ENCODE measurements around the gene RNGTT.

Gene RNGTT

GRCh38 chr6:88665131-88665530 is 298.3 kb downstream of the RNGTT start:
- no peak for DNase-seq

- no peak for DNase-seq
These were observed 299.6 kb downstream of the RNGTT start for GRCh38 chr6:88663801-88664200.

- DNase-seq = no peak
These were observed 300.7 kb downstream of the RNGTT start for GRCh38 chr6:88662653-88663174.

GRCh38 chr6:88662163-88662580 is 301.2 kb downstream of the RNGTT start:
- DNase-seq = no peak

GRCh38 chr6:88661136-88661535 is 302.3 kb downstream of the RNGTT start:
- no peak for DNase-seq

GRCh38 chr6:88655586-88655985 is 307.8 kb downstream of the RNGTT start:
- no peak for DNase-seq

- DNase-seq = no peak
These were observed 309.5 kb downstream of the RNGTT start for GRCh38 chr6:88653936-88654335.

GRCh38 chr6:88651400-88651799 is 312.0 kb downstream of the RNGTT start:
- no peak for DNase-seq

- DNase-seq = no peak
These were observed 312.4 kb downstream of the RNGTT start for GRCh38 chr6:88650979-88651378.

- no peak for DNase-seq
These were observed 313.3 kb downstream of the RNGTT start for GRCh38 chr6:88650029-88650619.

- no peak for DNase-seq
These were observed 322.1 kb downstream of the RNGTT start for GRCh38 chr6:88641178-88641903.

GRCh38 chr6:88637761-88638545 is 325.5 kb downstream of the RNGTT start:
- DNase-seq = no peak

GRCh38 chr6:88636871-88637270 is 326.5 kb downstream of the RNGTT start:
- DNase-seq = no peak

GRCh38 chr6:88633782-88634181 is 329.6 kb downstream of the RNGTT start:
- no peak for DNase-seq

GRCh38 chr6:88631830-88632229 is 331.6 kb downstream of the RNGTT start:
- DNase-seq = no peak

GRCh38 chr6:88629838-88630494 is 333.5 kb downstream of the RNGTT start:
- DNase-seq = no peak

- DNase-seq = no peak
These were observed 337.0 kb downstream of the RNGTT start for GRCh38 chr6:88626460-88626859.

GRCh38 chr6:88623531-88623930 is 339.9 kb downstream of the RNGTT start:
- DNase-seq = no peak

- DNase-seq = no peak
These were observed 343.5 kb downstream of the RNGTT start for GRCh38 chr6:88619951-88620350.

- no peak for DNase-seq
These were observed 347.0 kb downstream of the RNGTT start for GRCh38 chr6:88616380-88616779.

GRCh38 chr6:88614316-88614877 is 349.0 kb downstream of the RNGTT start:
- no peak for DNase-seq
